BLaER1 treated with 17β-estradiol and CSF1 and Interleukin-3, amounts not matched to agents 10 nM and 100 nM (cell line): ENCODE measurements around the gene ACTR3C.
A peak's percentile ranks its signal among the peaks of the same experiment; 100 is the strongest.

Experiments
- H3K27ac ChIP-seq, 11 experiments: shearing (Covaris generic); formaldehyde crosslinking; 2 replicates each; pipeline ENCODE4 v1.8.1; 2022
- H3K27me3 ChIP-seq, 11 experiments: shearing (Covaris generic); formaldehyde crosslinking; 2 replicates each; pipeline ENCODE4 v1.8.1; 2022
- H3K36me3 ChIP-seq, 11 experiments: shearing (Covaris generic); formaldehyde crosslinking; 2 replicates each; pipeline ENCODE4 v1.8.1; 2022
- H3K4me1 ChIP-seq, 10 experiments: shearing (Covaris generic); formaldehyde crosslinking; 2 replicates each; pipeline ENCODE4 v1.8.1; 2022
- H3K4me2 ChIP-seq, 11 experiments: shearing (Covaris generic); formaldehyde crosslinking; 2 replicates each; pipeline ENCODE4 v1.8.1; 2022
- H3K4me3 ChIP-seq, 10 experiments: shearing (Covaris generic); formaldehyde crosslinking; 2 replicates each; pipeline ENCODE4 v1.8.1; 2022
- H3K9ac ChIP-seq, 11 experiments: shearing (Covaris generic); formaldehyde crosslinking; 2 replicates each; pipeline ENCODE4 v1.8.1; 2022
- H3K9me3 ChIP-seq, 11 experiments: shearing (Covaris generic); formaldehyde crosslinking; replicated peaks in 1 of 11; 2 replicates each; pipeline ENCODE4 v1.8.1; 2022
- H4K20me1 ChIP-seq, 11 experiments: shearing (Covaris generic); formaldehyde crosslinking; 2 replicates each; pipeline ENCODE4 v1.8.1; 2022
- Cebpa-rat ChIP-seq, 11 experiments: shearing (Covaris generic); IDR thresholded peaks; 2 replicates each; pipeline ENCODE4 v1.8.1; 2022

Gene ACTR3C

DNA sequence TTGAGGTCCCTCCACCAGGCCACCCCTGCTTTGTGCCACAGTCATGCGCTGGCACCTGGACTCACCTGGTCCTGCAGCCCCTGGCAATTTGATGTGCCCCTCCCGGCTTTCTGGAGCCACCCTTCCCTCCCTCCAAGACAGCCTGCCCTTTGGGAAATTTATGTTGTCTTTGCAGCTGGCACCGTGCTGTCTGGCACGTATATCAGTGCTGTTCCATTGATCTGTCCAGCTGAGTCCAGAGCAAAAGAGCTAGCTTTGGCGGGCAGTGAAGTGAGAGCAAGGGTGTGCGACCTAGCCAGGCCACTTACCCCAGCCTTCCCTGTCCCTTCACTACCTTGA is 12.4 kb upstream of the ACTR3C start:
- no peaks in the 10 kb centered on the region for H3K36me3 ChIP-seq
- H3K9ac ChIP-seq = no peak overlapping the region
- no peaks in the 10 kb centered on the region; a peak in 2 of 22 replicates for H4K20me1 ChIP-seq
- no peak overlapping the region for H3K4me2 ChIP-seq
- H3K4me1 ChIP-seq = peaks cover 0 to 6% (median 0%) of the 10 kb centered on the region in 10 experiments; a peak in 1 of 20 replicates
- H3K4me3 ChIP-seq = no peak overlapping the region
- H3K9me3 ChIP-seq = peaks cover 0 to under 1% (median 0%) of the 10 kb centered on the region in 11 experiments; a peak in 1 of 22 replicates
- no peak for TF ChIP-seq Cebpa-rat (IDR thresholded peaks at IDR 0.05)
- H3K27me3 ChIP-seq = peaks cover 8 to 23% (median 16%) of the 10 kb centered on the region in 11 experiments
- H3K27ac ChIP-seq = no peak overlapping the region

DNA sequence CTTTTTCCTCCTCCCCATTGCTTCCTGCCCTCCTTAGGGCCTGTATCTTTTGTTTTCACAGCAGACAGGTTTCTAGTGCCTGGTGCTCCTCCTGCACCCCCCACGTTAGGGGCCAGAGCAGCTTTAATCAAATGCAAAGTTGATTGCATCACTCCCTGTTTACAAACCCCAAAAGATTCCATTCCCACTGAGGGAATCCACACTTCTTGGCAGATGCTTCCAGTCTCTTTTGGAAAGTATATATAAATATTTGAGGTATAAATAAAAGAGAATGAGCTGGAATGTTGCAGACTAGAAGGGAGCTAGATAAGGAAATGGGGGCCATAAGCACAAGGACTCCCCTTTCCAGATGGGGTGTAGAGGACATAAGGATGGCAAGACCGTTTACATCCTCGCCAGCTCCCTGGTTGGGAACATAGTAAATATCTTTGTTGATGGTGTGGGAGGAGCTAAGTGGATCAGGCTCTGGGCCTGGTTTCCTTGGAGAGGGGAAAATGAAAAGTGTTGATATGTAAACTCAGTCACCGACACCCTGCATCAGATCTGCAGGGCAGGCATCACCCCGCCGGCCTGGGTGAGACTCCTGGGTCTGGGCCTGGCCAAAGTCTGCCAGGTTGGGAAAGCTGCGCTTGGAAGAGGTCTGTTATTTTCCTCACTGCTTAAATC is 11.9 kb upstream of the ACTR3C start:
- H3K36me3 ChIP-seq = no peaks in the 10 kb centered on the region
- H3K4me2 ChIP-seq = no peak overlapping the region

DNA sequence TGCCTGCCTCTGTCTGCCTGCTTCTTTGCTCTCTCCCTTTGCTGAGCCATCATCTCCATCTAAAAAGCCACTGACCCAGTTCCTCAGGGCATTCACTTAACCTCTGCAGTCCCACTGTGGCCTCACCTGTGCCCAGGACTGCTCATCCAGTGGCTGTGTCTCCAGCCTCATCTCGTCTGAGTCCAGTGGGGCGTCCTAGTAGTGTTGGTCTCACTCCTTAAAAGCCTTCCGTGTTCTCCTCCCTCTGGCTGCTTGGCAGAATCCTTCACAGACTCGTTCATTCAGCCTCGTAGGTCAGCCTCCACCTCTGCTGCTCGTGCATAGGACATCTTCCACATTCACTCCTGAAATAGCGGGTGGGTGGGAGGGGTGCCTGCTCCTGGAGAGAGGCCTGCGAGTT is 10.8 kb upstream of the ACTR3C start:
- H4K20me1 ChIP-seq = no peaks in the 10 kb centered on the region; a peak in 1 of 22 replicates
- H3K36me3 ChIP-seq = no peaks in the 10 kb centered on the region
- no peak overlapping the region for H3K27ac ChIP-seq
- TF ChIP-seq Cebpa-rat (IDR thresholded peaks at IDR 0.05) = no peak
- H3K4me1 ChIP-seq = no peaks in the 10 kb centered on the region; a peak in 1 of 20 replicates
- H3K4me2 ChIP-seq = no peak overlapping the region
- no peaks in the 10 kb centered on the region for H3K9me3 ChIP-seq
- H3K27me3 ChIP-seq = peaks cover 0 to 6% (median under 1%) of the 10 kb centered on the region in 11 experiments; a peak in 6 of 22 replicates
- H3K4me3 ChIP-seq = no peak overlapping the region
- no peak overlapping the region for H3K9ac ChIP-seq

More for the DNA sequence above, 11.9 kb upstream of the ACTR3C start:
- no peak overlapping the region for H3K27ac ChIP-seq
- peaks cover 4 to 18% (median 11%) of the 10 kb centered on the region in 11 experiments; a peak in 21 of 22 replicates for H3K27me3 ChIP-seq
- no peaks in the 10 kb centered on the region for H3K9me3 ChIP-seq
- peak in 1 of 11 experiments; percentile 12; a peak in 1 of 22 replicates for TF ChIP-seq Cebpa-rat (IDR thresholded peaks at IDR 0.05)
- H3K9ac ChIP-seq = no peak overlapping the region
- no peak overlapping the region for H3K4me3 ChIP-seq
- peaks cover 0 to 6% (median 0%) of the 10 kb centered on the region in 10 experiments; a peak in 1 of 20 replicates for H3K4me1 ChIP-seq
- no peaks in the 10 kb centered on the region; a peak in 2 of 22 replicates for H4K20me1 ChIP-seq

DNA sequence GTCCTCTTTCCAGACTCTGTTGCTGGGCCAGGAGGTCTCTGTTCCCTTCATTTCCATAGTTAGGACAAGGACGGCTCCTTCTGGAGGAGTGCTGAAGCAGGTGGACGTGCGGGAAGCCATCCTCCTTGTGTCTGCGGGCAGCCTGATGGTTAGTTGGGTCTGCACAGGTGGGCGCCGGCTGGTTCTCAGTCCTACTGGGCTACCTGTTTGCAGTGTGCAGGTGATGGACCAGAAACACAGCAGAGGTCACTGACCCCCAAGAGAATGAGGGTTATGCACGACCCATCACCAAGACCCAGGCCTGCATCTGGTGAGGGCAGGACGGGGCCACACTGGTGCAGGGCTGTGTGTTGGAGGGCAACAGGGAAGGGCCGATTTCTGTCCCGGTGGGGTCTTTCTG is 10.3 kb upstream of the ACTR3C start:
- no peak overlapping the region for H3K4me2 ChIP-seq
- H3K27me3 ChIP-seq = peaks cover 0 to 2% (median 0%) of the 10 kb centered on the region in 11 experiments; a peak in 1 of 22 replicates
- no peaks in the 10 kb centered on the region for H3K9me3 ChIP-seq
- H3K4me1 ChIP-seq = no peaks in the 10 kb centered on the region; a peak in 1 of 20 replicates
- no peak for TF ChIP-seq Cebpa-rat (IDR thresholded peaks at IDR 0.05)
- H3K9ac ChIP-seq = no peak overlapping the region
- H3K4me3 ChIP-seq = no peak overlapping the region
- H3K36me3 ChIP-seq = no peaks in the 10 kb centered on the region
- H4K20me1 ChIP-seq = no peaks in the 10 kb centered on the region
- no peak overlapping the region for H3K27ac ChIP-seq

DNA sequence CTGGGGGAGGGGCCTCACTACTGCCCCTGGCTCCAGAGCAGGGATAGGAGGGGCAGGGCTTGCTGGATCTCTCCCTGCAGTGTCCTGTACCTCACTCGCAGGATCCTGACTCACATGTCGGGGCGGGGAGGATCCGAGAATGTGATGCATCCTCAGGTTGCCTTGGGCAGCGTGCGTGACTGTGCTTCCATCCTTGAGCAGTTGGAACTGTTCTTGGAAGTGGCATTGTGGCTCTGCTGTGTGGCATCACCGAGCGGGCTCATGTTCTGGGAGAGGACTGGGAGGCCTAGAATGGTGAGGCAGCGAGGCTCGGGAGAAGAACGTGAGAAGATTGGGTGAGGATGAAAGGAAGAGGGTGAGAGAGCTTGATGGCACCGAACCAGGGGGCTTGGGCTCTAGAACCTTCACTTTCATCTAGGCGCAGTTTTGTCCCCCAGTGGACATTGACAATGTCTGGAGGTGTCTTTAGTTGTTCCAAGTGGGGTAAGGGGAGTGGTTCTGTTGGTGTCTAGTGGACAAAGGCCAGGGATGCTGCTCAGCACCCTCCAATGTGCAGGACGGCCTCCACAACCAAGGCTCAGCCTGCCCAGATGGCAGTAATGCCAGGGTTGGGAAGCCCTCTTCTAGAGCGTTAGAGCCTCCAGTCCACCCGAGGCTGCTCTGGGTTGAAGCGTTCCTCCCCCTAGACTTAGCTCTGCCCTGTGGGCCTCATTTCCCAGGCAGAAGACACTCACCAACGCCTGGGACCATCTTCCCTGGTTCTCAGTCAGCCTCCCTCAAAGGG is 9.7 kb upstream of the ACTR3C start:
- Histone ChIP-seq H3K4me2 (no peak overlapping the region), H3K9ac (no peak overlapping the region), H3K27me3 (no peaks in the 10 kb centered on the region), H4K20me1 (no peaks in the 10 kb centered on the region), H3K9me3 (no peaks in the 10 kb centered on the region), H3K27ac (no peak overlapping the region), H3K4me1 (no peaks in the 10 kb centered on the region), H3K36me3 (no peaks in the 10 kb centered on the region), H3K4me3 (no peak overlapping the region)
- TF ChIP-seq Cebpa-rat (IDR thresholded peaks at IDR 0.05) = no peak

DNA sequence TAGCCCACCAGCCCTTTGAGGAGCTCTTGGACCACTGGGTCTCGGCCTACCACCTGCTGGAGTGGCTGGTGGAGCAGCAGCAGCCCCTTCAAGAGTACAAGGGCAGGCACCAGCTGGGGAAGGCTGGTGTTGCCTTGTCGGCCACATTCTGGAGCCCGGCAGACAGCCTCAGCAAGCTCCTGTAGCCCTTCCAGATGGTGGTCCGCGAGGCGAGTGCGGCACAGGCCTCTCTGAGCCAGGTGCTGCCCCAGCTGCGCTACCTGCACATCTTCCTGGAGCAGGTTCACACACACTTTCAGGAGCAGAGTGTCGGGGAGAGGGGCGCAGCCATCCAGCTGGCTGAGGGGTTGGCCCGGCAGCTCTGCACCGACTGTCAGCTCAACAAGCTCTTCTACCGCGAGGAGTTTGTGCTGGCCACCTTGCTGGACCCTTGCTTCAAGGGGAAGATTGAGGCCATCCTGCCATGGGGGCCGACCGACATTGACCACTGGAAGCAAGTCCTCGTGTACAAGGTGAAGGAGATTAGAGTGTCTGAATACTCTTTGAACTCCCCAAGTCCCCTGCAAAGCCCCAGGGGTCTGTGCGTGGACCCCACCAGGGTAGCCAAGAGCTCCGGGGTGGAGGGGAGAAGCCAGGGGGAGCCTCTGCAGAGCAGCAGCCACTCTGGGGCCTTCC is 7.0 kb upstream of the ACTR3C start:
- peaks cover 0 to 5% (median under 1%) of the 10 kb centered on the region in 11 experiments; a peak in 11 of 22 replicates for H3K27me3 ChIP-seq
- no peak for TF ChIP-seq Cebpa-rat (IDR thresholded peaks at IDR 0.05)
- no peaks in the 10 kb centered on the region for H3K9me3 ChIP-seq
- H4K20me1 ChIP-seq = no peaks in the 10 kb centered on the region
- no peak overlapping the region for H3K27ac ChIP-seq
- no peak overlapping the region for H3K4me2 ChIP-seq
- no peak overlapping the region for H3K9ac ChIP-seq
- H3K4me3 ChIP-seq = no peak overlapping the region
- no peaks in the 10 kb centered on the region for H3K36me3 ChIP-seq
- peaks cover 0 to 7% (median 0%) of the 10 kb centered on the region in 10 experiments; a peak in 4 of 20 replicates for H3K4me1 ChIP-seq

DNA sequence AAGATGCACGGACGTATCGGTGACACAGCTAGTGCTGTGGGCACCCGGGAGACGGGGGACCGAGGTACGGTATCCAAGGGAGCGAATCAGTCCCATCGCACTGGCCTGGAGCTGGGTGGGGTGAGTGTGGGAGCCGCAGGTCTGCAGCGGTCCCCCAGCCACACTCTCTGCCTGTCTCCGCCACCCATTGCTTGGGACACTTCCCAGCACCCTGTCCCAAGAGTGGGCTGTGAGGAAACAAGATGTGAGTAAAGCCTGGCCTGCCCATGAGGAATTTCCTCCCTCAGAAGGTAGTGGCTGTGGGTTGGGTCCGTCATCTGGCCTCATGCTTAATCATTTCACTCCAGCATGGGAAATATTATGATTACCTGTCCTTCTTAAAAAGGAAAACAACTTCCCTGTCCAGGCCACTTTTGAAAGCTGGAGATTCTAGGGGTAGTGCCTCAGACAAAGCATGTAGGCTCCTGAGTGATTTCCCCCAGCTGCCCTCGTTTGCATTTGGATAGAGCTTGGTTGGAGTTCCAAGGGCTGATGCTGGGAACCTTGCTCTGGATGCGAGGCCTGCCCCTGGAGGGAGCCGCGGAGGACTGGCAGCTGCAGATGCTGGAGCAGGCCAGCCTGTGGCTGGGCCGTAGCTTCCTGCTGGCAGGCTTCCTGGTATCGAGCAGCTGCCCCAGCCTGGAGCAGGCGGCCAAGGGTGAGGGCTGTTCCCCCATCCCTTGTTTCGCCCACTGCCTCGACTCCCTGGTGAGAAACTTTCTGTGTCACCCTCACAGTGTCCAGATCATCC is 6.2 kb upstream of the ACTR3C start:
- H3K27me3 ChIP-seq = peaks cover 4 to 13% (median 8%) of the 10 kb centered on the region in 11 experiments
- 0 out of 22 replicates have a peak, but pooled peaks cover 0 to 2% (median 0%) of the 10 kb centered on the region in 11 experiments for H3K9me3 ChIP-seq
- peaks cover 0 to 15% (median 4%) of the 10 kb centered on the region in 10 experiments; a peak in 6 of 20 replicates for H3K4me1 ChIP-seq
- no peaks in the 10 kb centered on the region for H4K20me1 ChIP-seq
- no peak overlapping the region for H3K4me2 ChIP-seq
- H3K36me3 ChIP-seq = no peaks in the 10 kb centered on the region
- H3K9ac ChIP-seq = no peak overlapping the region
- H3K27ac ChIP-seq = no peak overlapping the region
- no peak overlapping the region for H3K4me3 ChIP-seq
- TF ChIP-seq Cebpa-rat (IDR thresholded peaks at IDR 0.05) = no peak

DNA sequence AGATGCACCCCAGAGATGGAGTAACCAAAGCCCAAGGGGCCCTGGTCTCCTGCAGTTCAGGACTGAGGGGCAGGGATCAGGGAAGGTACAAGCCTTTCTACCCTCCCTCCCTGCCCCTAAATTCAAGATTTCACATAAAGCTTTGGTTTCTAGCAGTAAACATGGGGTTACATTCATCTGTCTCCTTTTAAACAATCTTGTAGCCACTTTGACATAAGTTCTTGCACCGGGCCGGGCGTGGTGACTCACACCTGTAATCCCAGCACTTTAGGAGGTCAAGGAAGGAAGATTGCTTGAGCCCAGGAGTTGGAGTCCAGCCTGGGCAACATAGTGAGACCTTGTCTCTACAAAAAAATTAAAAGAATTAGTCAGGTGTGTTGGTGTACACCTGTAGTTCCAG is 4.0 kb upstream of the ACTR3C start:
- Histone ChIP-seq H3K9ac (no peak overlapping the region), H3K27ac (no peak overlapping the region), H3K36me3 (no peaks in the 10 kb centered on the region; a peak in 1 of 22 replicates), H4K20me1 (0 out of 22 replicates have a peak, but pooled peaks cover 0 to 3% (median 0%) of the 10 kb centered on the region in 11 experiments), H3K27me3 (peaks cover 26 to 36% (median 30%) of the 10 kb centered on the region in 11 experiments), H3K4me1 (peaks cover 4 to 23% (median 12%) of the 10 kb centered on the region in 10 experiments; a peak in 13 of 20 replicates), H3K9me3 (peaks cover 10 to 20% (median 14%) of the 10 kb centered on the region in 11 experiments), H3K4me2 (no peak overlapping the region), H3K4me3 (no peak overlapping the region)
- TF ChIP-seq Cebpa-rat (IDR thresholded peaks at IDR 0.05) = no peak
